ENCODE data around the gene MBTPS1. TPM values are rescaled to one million over a fixed set of nuclear protein-coding genes. Genes with fewer than 3 reads are reported as not detected.

MBTPS1 gene
- total RNA-seq, 1 donor from 2014 or later: 143 TPM

GRCh38 chr16:84045818-84046470 is 70.8 kb downstream of the MBTPS1 start:
- H3K27ac Mint-ChIP-seq: no peak overlapping the region
- H3K4me3 Mint-ChIP-seq: no peak overlapping the region
- no peak for TF ChIP-seq CTCF (IDR thresholded peaks at IDR 0.05; ENCODE audit: unreplicated experiment)
- H3K27me3 Mint-ChIP-seq (ENCODE audit: low read depth): peaks cover 36% of the 10 kb centered on the region
- peaks cover 1% of the 10 kb centered on the region for H3K36me3 Mint-ChIP-seq
- peaks cover 16% of the 10 kb centered on the region for H3K4me1 Mint-ChIP-seq
- no peaks in the 10 kb centered on the region for H3K9me3 Mint-ChIP-seq
- DNase-seq (ENCODE audit: low spot score in 2 of 2, unreplicated experiment in 2 of 2): no peak

DNA sequence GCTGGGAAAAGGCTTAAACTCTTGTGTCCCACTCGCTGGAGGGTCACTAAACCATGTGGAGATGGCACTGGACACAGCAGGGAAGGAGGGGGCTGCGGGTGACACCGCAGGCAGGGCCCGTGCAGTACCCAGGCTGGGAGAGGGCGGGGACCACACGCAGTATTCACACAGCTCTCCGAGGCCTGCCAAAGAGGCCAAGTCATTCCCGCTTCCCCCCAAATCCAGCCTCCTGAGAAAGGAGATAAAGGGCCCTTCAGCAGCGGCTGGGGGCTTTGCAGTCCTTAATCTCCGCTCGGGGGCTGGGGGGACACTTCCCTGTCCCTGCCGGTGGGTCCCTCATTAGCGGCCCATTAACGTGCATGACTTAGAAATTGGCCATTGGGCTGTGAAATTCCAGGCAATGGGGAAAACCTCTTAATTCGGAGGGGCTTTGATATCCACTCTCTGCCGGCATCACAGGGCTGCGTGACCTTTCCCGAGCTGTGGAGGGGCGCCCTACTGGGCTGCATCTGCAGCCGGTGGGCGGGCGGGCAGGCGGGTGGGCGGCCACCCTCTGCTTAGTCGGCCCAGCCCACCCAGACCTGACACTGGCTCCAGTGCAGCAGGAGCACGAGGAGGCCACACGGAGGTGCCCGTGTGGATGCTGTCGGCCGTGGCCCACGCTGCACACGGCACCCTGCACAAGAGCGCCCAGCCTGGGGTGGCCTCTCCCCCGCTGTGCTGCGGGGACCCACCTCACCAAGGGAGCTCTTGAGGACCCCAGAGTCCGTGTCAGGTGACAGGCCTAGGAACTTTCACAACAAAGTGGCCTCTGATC is 71.5 kb downstream of the MBTPS1 start:
- no peaks in the 10 kb centered on the region for H3K9me3 Mint-ChIP-seq
- TF ChIP-seq CTCF (IDR thresholded peaks at IDR 0.05; ENCODE audit: unreplicated experiment): no peak
- DNase-seq (ENCODE audit: low spot score in 2 of 2, unreplicated experiment in 2 of 2): no peak
- H3K4me1 Mint-ChIP-seq: peaks cover 16% of the 10 kb centered on the region
- peaks cover 1% of the 10 kb centered on the region for H3K36me3 Mint-ChIP-seq
- H3K27me3 Mint-ChIP-seq (ENCODE audit: low read depth): peaks cover 42% of the 10 kb centered on the region
- no peak overlapping the region for H3K4me3 Mint-ChIP-seq
- H3K27ac Mint-ChIP-seq: no peak overlapping the region

DNA sequence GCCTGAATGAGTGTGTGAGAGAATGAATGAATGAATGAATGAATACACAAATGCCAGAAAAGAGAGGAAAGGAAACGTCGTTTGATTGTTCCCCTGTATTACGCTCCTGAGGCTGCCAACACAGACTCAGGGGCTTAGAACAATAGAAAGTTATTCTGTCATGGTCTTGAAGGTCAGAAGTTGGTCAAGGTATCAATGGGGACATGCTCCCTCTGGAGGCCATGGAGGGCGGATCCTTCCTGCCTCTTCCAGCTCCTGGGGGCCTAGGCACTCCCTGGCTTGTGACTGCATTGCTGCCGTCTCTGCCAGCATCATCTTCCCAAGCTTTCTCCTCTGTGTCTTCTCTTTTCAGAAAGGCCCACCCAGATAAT is 72.6 kb downstream of the MBTPS1 start:
- peaks cover 1% of the 10 kb centered on the region for H3K36me3 Mint-ChIP-seq
- H3K27me3 Mint-ChIP-seq (ENCODE audit: low read depth): peaks cover 49% of the 10 kb centered on the region
- TF ChIP-seq CTCF (IDR thresholded peaks at IDR 0.05; ENCODE audit: unreplicated experiment): no peak
- no peak overlapping the region for H3K4me3 Mint-ChIP-seq
- H3K9me3 Mint-ChIP-seq: no peaks in the 10 kb centered on the region
- DNase-seq (ENCODE audit: low spot score in 2 of 2, unreplicated experiment in 2 of 2): no peak
- H3K27ac Mint-ChIP-seq: no peak overlapping the region
- H3K4me1 Mint-ChIP-seq: peaks cover 16% of the 10 kb centered on the region

DNA sequence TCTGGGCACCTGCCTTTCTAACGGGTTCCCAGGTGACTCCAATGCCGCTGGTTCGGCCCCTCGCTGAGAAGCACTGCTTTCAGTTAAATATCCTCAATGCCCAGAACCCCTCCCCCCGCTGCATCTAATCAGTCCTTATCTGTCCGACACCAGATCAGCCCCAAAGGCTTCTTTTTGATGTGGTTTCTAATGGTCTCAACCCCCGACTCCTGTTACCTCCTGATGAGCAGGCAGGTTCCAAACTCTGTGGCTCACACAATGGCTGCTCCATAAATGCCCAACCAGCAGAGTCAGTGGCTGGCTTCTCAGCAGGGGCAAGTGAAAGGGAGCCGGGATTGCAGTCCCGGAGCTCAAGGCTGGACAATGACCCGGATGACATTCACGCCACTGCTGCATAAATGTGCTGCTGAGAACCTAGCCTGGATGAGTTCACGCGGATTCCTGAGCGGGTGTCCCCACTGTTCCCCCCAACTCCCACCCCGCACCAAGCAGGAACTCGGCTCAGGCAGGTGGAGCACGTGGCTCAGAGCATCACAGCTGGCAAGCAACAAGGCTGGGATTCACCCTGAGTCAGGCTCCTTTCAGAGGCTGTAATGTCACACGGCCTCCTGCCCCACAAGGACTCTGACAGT is 73.1 kb downstream of the MBTPS1 start:
- H3K36me3 Mint-ChIP-seq: no peaks in the 10 kb centered on the region
- H3K9me3 Mint-ChIP-seq: no peaks in the 10 kb centered on the region
- peaks cover 53% of the 10 kb centered on the region for H3K27me3 Mint-ChIP-seq (ENCODE audit: low read depth)
- H3K27ac Mint-ChIP-seq: no peak overlapping the region
- H3K4me1 Mint-ChIP-seq: peaks cover 16% of the 10 kb centered on the region
- H3K4me3 Mint-ChIP-seq: peak overlapping the region; percentile 9
- DNase-seq (ENCODE audit: low spot score in 2 of 2, unreplicated experiment in 2 of 2): no peak
- TF ChIP-seq CTCF (IDR thresholded peaks at IDR 0.05; ENCODE audit: unreplicated experiment): no peak

- no peak overlapping the region for H3K4me3 Mint-ChIP-seq
- DNase-seq (ENCODE audit: low spot score in 2 of 2, unreplicated experiment in 2 of 2): no peak
- peaks cover 16% of the 10 kb centered on the region for H3K4me1 Mint-ChIP-seq
- H3K9me3 Mint-ChIP-seq: no peaks in the 10 kb centered on the region
- H3K36me3 Mint-ChIP-seq: no peaks in the 10 kb centered on the region
- no peak overlapping the region for H3K27ac Mint-ChIP-seq
- no peak for TF ChIP-seq CTCF (IDR thresholded peaks at IDR 0.05; ENCODE audit: unreplicated experiment)
- H3K27me3 Mint-ChIP-seq (ENCODE audit: low read depth): peaks cover 55% of the 10 kb centered on the region
These were observed 73.8 kb downstream of the MBTPS1 start for GRCh38 chr16:84042879-84043485.

Data from mesothelial cell of epicardium (in vitro differentiated cells).